ENCODE measurements around the gene DCUN1D2. TPM values are rescaled to one million over a fixed set of nuclear protein-coding genes. Genes with fewer than 3 reads are reported as not detected.

The DCUN1D2 gene
- total RNA-seq, 6 donors from 2014 or later = 10.1 to 53.4 (median 26.5) TPM

GRCh38 chr13:113461022-113461751 is 29.3 kb downstream of the DCUN1D2 start:
- ATAC-seq (ENCODE audit: low FRiP score in 2 of 2) = peak; percentile 31 to 65
- TF ChIP-seq CTCF (IDR thresholded peaks at IDR 0.05) (no peak), EP300 (IDR thresholded peaks at IDR 0.05) (no peak), POLR2AphosphoS5 (IDR thresholded peaks at IDR 0.05) (no peak)
- no peak for DNase-seq
- Histone ChIP-seq H3K36me3 (peaks cover 3 to 59% (median 36%) of the 10 kb centered on the region in 4 donors), H3K27me3 (no peaks in the 10 kb centered on the region), H3K9me3 (no peaks in the 10 kb centered on the region), H3K4me3 (peak overlapping the region in 1 of 4 donors; percentile 8), H3K27ac (peak overlapping the region; percentile 6 to 74 (median 48)), H3K4me1 (no peaks in the 10 kb centered on the region)
- WGBS, 2 donors = 77 to 79% methylated on average over 12 of the region's 12 CpGs

GRCh38 chr13:113460599-113460998 is 29.9 kb downstream of the DCUN1D2 start:
- WGBS, 2 donors = 83 to 89% methylated on average over 2 to 8 of the region's 14 CpGs
- ATAC-seq (ENCODE audit: low FRiP score in 2 of 2) = peak in 1 of 2 donors; percentile 25
- peak overlapping the region in 1 of 4 donors; percentile 8 for H3K4me3 ChIP-seq
- peaks cover 6 to 65% (median 40%) of the 10 kb centered on the region in 4 donors for H3K36me3 ChIP-seq
- no peak for TF ChIP-seq EP300 (IDR thresholded peaks at IDR 0.05)
- no peak for TF ChIP-seq CTCF (IDR thresholded peaks at IDR 0.05)
- peak overlapping the region; percentile 6 to 74 (median 44) for H3K27ac ChIP-seq
- no peaks in the 10 kb centered on the region for H3K4me1 ChIP-seq
- DNase-seq = no peak
- H3K27me3 ChIP-seq = no peaks in the 10 kb centered on the region
- H3K9me3 ChIP-seq = no peaks in the 10 kb centered on the region

GRCh38 chr13:113460064-113460555 is 30.4 kb downstream of the DCUN1D2 start:
- peak in 1 of 2 donors; percentile 70 for DNase-seq
- Histone ChIP-seq H3K9me3 (no peaks in the 10 kb centered on the region), H3K27ac (peak overlapping the region in 3 of 4 donors; percentile 18 to 74 (median 69)), H3K36me3 (peaks cover 6 to 70% (median 45%) of the 10 kb centered on the region in 4 donors), H3K4me1 (no peaks in the 10 kb centered on the region), H3K27me3 (no peaks in the 10 kb centered on the region), H3K4me3 (no peak overlapping the region)
- no peak for ATAC-seq (ENCODE audit: low FRiP score in 2 of 2)
- no peak for TF ChIP-seq POLR2AphosphoS5 (IDR thresholded peaks at IDR 0.05)
- TF ChIP-seq CTCF (IDR thresholded peaks at IDR 0.05) = no peak
- no peak for TF ChIP-seq POLR2A (IDR thresholded peaks at IDR 0.05)
- no peak for TF ChIP-seq EP300 (IDR thresholded peaks at IDR 0.05)
- WGBS, 2 donors = 88 to 93% methylated on average over 11 to 14 of the region's 14 CpGs

GRCh38 chr13:113458253-113459065 is 32.1 kb downstream of the DCUN1D2 start:
- TF ChIP-seq EP300 (IDR thresholded peaks at IDR 0.05) (no peak), CTCF (IDR thresholded peaks at IDR 0.05) (peak in 4 of 6 experiments; percentile 9 to 47 (median 40))
- H3K4me1 ChIP-seq = no peaks in the 10 kb centered on the region
- H3K27ac ChIP-seq = peak overlapping the region in 2 of 4 donors; percentile 3 to 32
- no peaks in the 10 kb centered on the region for H3K27me3 ChIP-seq
- 63 to 64% methylated on average over 17 to 19 of the region's 23 CpGs for WGBS, 2 donors
- no peak for DNase-seq
- peak in 1 of 2 donors; percentile 8 for ATAC-seq (ENCODE audit: low FRiP score in 2 of 2)
- H3K36me3 ChIP-seq = peaks cover 6 to 78% (median 50%) of the 10 kb centered on the region in 4 donors
- H3K9me3 ChIP-seq = no peaks in the 10 kb centered on the region
- no peak overlapping the region for H3K4me3 ChIP-seq

Measured in upper lobe of left lung (tissue), 6 donors.